ENCODE measurements around the gene PKD1L1.

DNA sequence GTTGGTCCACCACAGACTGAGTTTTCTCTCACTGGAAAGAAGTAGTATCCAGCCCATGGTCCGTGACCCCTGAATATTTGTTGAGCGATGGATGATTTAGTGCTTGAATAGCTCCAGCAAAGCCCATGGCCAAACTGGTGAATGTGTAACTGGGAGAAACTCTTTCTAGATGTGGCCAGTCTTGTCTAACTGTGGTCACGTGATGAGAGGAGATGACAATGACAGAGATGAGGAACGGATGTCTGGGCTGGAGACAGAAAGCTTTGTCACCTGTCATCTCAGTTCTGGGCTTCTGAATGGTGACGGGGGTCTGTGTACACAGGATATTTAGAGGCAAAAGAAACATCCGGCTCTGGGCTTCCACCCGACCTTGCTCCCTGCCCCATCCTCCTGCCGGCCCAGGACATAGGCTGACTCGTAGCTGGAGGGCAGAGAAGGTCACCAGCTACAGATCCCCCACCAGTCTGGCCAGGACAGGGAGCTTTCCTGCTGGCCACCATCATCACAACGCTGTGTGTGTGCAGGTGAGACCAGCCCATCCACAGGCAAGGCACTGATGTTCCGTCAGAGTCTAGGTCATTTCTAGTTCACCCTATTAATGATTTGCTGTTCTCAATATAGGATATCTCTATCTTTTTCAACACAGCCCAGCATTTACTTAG lies 213.8 kb downstream of the PKD1L1 start:
- TF ChIP-seq, protein P1, sequence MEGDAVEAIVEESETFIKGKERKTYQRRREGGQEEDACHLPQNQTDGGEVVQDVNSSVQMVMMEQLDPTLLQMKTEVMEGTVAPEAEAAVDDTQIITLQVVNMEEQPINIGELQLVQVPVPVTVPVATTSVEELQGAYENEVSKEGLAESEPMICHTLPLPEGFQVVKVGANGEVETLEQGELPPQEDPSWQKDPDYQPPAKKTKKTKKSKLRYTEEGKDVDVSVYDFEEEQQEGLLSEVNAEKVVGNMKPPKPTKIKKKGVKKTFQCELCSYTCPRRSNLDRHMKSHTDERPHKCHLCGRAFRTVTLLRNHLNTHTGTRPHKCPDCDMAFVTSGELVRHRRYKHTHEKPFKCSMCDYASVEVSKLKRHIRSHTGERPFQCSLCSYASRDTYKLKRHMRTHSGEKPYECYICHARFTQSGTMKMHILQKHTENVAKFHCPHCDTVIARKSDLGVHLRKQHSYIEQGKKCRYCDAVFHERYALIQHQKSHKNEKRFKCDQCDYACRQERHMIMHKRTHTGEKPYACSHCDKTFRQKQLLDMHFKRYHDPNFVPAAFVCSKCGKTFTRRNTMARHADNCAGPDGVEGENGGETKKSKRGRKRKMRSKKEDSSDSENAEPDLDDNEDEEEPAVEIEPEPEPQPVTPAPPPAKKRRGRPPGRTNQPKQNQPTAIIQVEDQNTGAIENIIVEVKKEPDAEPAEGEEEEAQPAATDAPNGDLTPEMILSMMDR (optimal IDR thresholded peaks at IDR 0.05 in 1 of 3, IDR thresholded peaks at IDR 0.05 in 1 of 3, conservative IDR thresholded peaks at IDR 0.05 in 1 of 3; ENCODE audit: extremely low read depth in 1 of 3, insufficient read depth in 2 of 3, low read length in 3 of 3) = no peak
- no peak for TF ChIP-seq EZH2 (IDR thresholded peaks at IDR 0.05; ENCODE audit: low read length)
